C4-2B (cell line): ENCODE results near the gene PCSK1N.

Experiments used
- CTCF ChIP-seq: fragments of 450-650 bp; conservative IDR thresholded peaks from 2 replicates; pipeline ENCODE4 v1.5.1; 2017; ENCODE audit warnings: mild to moderate bottlenecking
- ZFX ChIP-seq: fragments of 450-650 bp; IDR thresholded peaks from 2 replicates; pipeline ENCODE4 v1.6.1; 2017

GRCh38 chrX:48790477-48790876, 44.9 kb downstream of the PCSK1N start:
- TF ChIP-seq CTCF (no peak), ZFX (no peak)
